HCT116 (cell line): ENCODE data around the gene ATAD3A. TPM values are rescaled to one million over a fixed set of nuclear protein-coding genes. Genes with fewer than 3 reads are reported as not detected.

Source experiments
- ATAC-seq: fragments of 200-7000 bp; cut with Tn5 transposase; 2 replicates; pipeline ENCODE4 v1.9.1; 2020; ENCODE audit warnings: mild to moderate bottlenecking, moderate library complexity
- BruUV-seq: library from RNA; stranded (reverse); fragments of 400-500 nt; replicated peaks from 2 replicates; lab custom pipeline; 2021; lab: Mats Ljungman, UMichigan
- CTCF ChIA-PET: fragments of 300-600 bp; sonication (Branson Sonifier 250); formaldehyde crosslinking; loops from one replicate; lab custom pipeline; 2021; ENCODE audit warnings: antibody characterized with exemption; lab: Charles Lee
- POLR2A ChIA-PET: fragments of 300-600, 350-600 bp; sonication (Branson Sonifier 250); formaldehyde crosslinking; loops from one replicate; lab custom pipeline; 2021; ENCODE audit warnings: antibody characterized with exemption; lab: Charles Lee
- RAD21 ChIA-PET, 2 experiments: fragments of 300-600 bp; sonication (Branson Sonifier 250); formaldehyde crosslinking; loops; one replicate each; lab custom pipeline; 2023; ENCODE audit warnings: low total read pairs in 2 of 2; ENCODE audit not compliant: uncharacterized antibody in 2 of 2, unreplicated experiment in 2 of 2, low non-redundant PET in 1 of 2; lab: Charles Lee
- DNase-seq: peaks from one replicate; pipeline ENCODE4 v3.0.0-alpha.2; 2010; ENCODE audit warnings: low read depth, low spot score
- H2AFZ ChIP-seq: fragments of 200-600 bp; shearing (Covaris generic), sonication (generic); 2 replicates; pipeline ENCODE4 v1.6.1; 2017; ENCODE audit warnings: low read depth, mixed run types, mixed read lengths, antibody characterized with exemption, low read length; ENCODE audit not compliant: poor library complexity, severe bottlenecking
- H3K27ac ChIP-seq: 2 replicates; pipeline ENCODE4 v1.5.1; 2012; ENCODE audit warnings: low read depth, low read length
- H3K27me3 ChIP-seq: fragments of 200-600 bp; sonication (generic); 2 replicates; pipeline ENCODE4 v1.6.1; 2016; ENCODE audit warnings: mixed run types, low read length, mixed read lengths; ENCODE audit not compliant: insufficient read depth
- H3K36me3 ChIP-seq, 2 experiments: fragments of 200-500 bp in 1 of 2; fragments of 200-600 bp in 1 of 2; sonication (Bioruptor generic) in 1 of 2; sonication (generic) in 1 of 2; 2 replicates each; pipeline versions ENCODE4 v1.5.1 to v1.6.1; 2014 to 2016; ENCODE audit warnings: low read length in 2 of 2, inconsistent platforms in 1 of 2, mixed read lengths in 1 of 2, mixed run types in 1 of 2; ENCODE audit not compliant: insufficient read depth in 2 of 2, control insufficient read depth in 1 of 2
- H3K4me1 ChIP-seq, 2 experiments: fragments of 200-600 bp in 1 of 2; sonication (generic) in 1 of 2; 2 replicates each; pipeline versions ENCODE4 v1.5.1 to v1.6.1; 2012 to 2017; ENCODE audit warnings: low read length in 2 of 2, inconsistent platforms in 1 of 2, mild to moderate bottlenecking in 1 of 2, mixed read lengths in 1 of 2, mixed run types in 1 of 2, moderate library complexity in 1 of 2; ENCODE audit not compliant: insufficient read depth in 2 of 2, control insufficient read depth in 1 of 2
- H3K4me2 ChIP-seq: fragments of 200-600 bp; sonication (generic); 2 replicates; pipeline ENCODE4 v1.6.1; 2017; ENCODE audit warnings: mixed run types, low read length, mixed read lengths
- H3K4me3 ChIP-seq, 2 experiments: fragments of 200-600 bp in 1 of 2; sonication (generic) in 1 of 2; replicated peaks in 1 of 2; 2 replicates each; pipeline ENCODE4 v1.5.1; 2011 to 2016; ENCODE audit warnings: low read length in 2 of 2, control low read depth in 1 of 2, low read depth in 1 of 2, mild to moderate bottlenecking in 1 of 2, mixed read lengths in 1 of 2, mixed run types in 1 of 2
- H3K79me2 ChIP-seq: fragments of 200-600 bp; sonication (generic); 2 replicates; pipeline ENCODE4 v1.6.1; 2017; ENCODE audit warnings: mild to moderate bottlenecking, mixed run types, low read length, moderate library complexity, mixed read lengths; ENCODE audit not compliant: insufficient read depth
- H3K9ac ChIP-seq: fragments of 200-600 bp; sonication (generic); 2 replicates; pipeline ENCODE4 v1.6.1; 2016; ENCODE audit warnings: low read length, mixed read lengths
- H3K9me2 ChIP-seq: fragments of 200-600 bp; sonication (generic), shearing (Covaris generic); 2 replicates; pipeline ENCODE4 v1.6.1; 2017; ENCODE audit warnings: mixed run types, mild to moderate bottlenecking, moderate library complexity; ENCODE audit not compliant: insufficient read depth
- H3K9me3 ChIP-seq, 2 experiments: fragments of 200-500 bp in 1 of 2; fragments of 200-600 bp in 1 of 2; sonication (Bioruptor generic) in 1 of 2; sonication (generic) in 1 of 2; 2 replicates each; pipeline ENCODE4 v1.6.1; 2014 to 2017; ENCODE audit warnings: low read length in 2 of 2, mixed read lengths in 2 of 2, inconsistent platforms in 1 of 2, low read depth in 1 of 2, mild to moderate bottlenecking in 1 of 2, mixed run types in 1 of 2, moderate library complexity in 1 of 2; ENCODE audit not compliant: control insufficient read depth in 1 of 2, insufficient read depth in 1 of 2
- H4K20me1 ChIP-seq: fragments of 200-600 bp; sonication (generic), shearing (Covaris generic); 2 replicates; pipeline ENCODE4 v1.6.1; 2017; ENCODE audit warnings: mixed run types, mild to moderate bottlenecking, moderate library complexity; ENCODE audit not compliant: insufficient read depth
- CBX3 ChIP-seq: IDR thresholded peaks from 2 replicates; pipeline ENCODE4 v1.6.1; 2012; ENCODE audit warnings: low read depth
- EGR1 ChIP-seq: IDR thresholded peaks from 2 replicates; pipeline ENCODE4 v1.6.1; 2012; ENCODE audit warnings: low read depth
- EZH2 ChIP-seq: fragments of 200-600 bp; sonication (generic); IDR thresholded peaks from 2 replicates; pipeline ENCODE4 v1.6.1; 2017; ENCODE audit warnings: antibody characterized with exemption, mixed run types
- SRF ChIP-seq: IDR thresholded peaks from 2 replicates; pipeline ENCODE4 v1.6.1; 2012; ENCODE audit warnings: low read depth
- intact Hi-C: fragments of 100-400 bp; cut with micrococcal nuclease; formaldehyde crosslinking; loops from 2 replicates; pipeline ENCODE4 v1.10.0; 2022
- total RNA-seq: library from RNA; stranded (reverse); gene quantifications from one replicate; pipeline ENCODE4 v1.2.1, GENCODE V29; 2021; ENCODE audit not compliant: unreplicated experiment
- TF ChIP-seq, protein P1 (sequence below): IDR thresholded peaks from 2 replicates; pipeline ENCODE4 v1.6.1; 2012; ENCODE audit warnings: low read depth
- TF ChIP-seq, protein P2 (sequence below): IDR thresholded peaks from 2 replicates; pipeline ENCODE4 v1.6.1; 2012
- TF ChIP-seq, protein P3 (sequence below), 3 experiments: fragments of 200-600 bp in 1 of 3; sonication (generic) in 1 of 3; IDR thresholded peaks in 2 of 3; conservative IDR thresholded peaks in 1 of 3; 2 replicates each; pipeline ENCODE4 v1.5.1; 2012 to 2017; ENCODE audit warnings: low read depth in 2 of 3, low read length in 2 of 3, antibody characterized with exemption in 1 of 3, borderline replicate concordance in 1 of 3, control low read depth in 1 of 3, mild to moderate bottlenecking in 1 of 3, mixed read lengths in 1 of 3, mixed run types in 1 of 3, moderate library complexity in 1 of 3; ENCODE audit not compliant: insufficient read depth in 1 of 3
- TF ChIP-seq, protein P4 (sequence below): IDR thresholded peaks from 2 replicates; pipeline ENCODE4 v1.6.1; 2011; ENCODE audit warnings: mild to moderate bottlenecking, low read length, moderate library complexity; ENCODE audit not compliant: insufficient replicate concordance; ENCODE audit errors: extremely low read depth

Gene ATAD3A
- total RNA-seq, 1 experiment from 2014 or later = 92.3 TPM

DNA sequence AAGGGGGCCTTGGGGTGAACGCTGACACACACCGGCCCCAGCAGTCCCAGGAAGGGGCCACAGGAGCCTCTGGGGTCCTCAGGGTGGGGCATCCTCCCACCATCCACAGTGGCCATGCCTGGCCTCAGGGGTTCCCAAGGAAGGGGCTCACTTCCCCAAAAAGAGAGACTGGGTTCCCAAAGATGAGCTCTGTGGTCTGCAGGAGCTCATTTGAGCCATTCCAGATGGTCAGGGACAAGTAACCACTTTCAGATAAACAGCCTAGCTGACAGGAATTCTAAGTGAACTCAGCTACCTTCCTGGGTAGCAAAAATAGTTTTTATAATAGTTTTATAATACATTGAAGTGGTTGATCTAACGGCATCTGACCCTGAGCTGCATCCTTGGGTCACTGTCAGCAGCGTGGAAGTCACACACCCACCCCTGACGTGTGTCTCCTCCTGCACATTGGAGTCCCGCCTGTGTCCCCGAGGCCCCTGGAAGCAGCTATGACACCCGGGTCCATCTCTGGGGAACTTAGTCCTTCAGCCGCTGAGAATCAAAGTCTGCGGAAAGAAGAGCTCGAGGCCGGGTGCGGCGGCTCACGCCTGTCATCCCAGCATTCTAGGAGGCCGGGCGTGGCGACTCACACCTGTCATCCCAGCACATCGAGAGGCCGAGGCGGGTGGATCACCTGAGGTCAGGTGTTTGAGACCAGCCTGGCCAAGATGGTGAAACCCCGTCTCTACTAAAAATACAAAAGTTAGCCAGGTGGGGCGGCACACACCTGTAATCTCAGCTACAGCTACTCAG is 34.2 kb downstream of the ATAD3A start (continued):
- TF ChIP-seq, protein P1, sequence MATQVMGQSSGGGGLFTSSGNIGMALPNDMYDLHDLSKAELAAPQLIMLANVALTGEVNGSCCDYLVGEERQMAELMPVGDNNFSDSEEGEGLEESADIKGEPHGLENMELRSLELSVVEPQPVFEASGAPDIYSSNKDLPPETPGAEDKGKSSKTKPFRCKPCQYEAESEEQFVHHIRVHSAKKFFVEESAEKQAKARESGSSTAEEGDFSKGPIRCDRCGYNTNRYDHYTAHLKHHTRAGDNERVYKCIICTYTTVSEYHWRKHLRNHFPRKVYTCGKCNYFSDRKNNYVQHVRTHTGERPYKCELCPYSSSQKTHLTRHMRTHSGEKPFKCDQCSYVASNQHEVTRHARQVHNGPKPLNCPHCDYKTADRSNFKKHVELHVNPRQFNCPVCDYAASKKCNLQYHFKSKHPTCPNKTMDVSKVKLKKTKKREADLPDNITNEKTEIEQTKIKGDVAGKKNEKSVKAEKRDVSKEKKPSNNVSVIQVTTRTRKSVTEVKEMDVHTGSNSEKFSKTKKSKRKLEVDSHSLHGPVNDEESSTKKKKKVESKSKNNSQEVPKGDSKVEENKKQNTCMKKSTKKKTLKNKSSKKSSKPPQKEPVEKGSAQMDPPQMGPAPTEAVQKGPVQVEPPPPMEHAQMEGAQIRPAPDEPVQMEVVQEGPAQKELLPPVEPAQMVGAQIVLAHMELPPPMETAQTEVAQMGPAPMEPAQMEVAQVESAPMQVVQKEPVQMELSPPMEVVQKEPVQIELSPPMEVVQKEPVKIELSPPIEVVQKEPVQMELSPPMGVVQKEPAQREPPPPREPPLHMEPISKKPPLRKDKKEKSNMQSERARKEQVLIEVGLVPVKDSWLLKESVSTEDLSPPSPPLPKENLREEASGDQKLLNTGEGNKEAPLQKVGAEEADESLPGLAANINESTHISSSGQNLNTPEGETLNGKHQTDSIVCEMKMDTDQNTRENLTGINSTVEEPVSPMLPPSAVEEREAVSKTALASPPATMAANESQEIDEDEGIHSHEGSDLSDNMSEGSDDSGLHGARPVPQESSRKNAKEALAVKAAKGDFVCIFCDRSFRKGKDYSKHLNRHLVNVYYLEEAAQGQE = no peak
- TF ChIP-seq, protein P2, sequence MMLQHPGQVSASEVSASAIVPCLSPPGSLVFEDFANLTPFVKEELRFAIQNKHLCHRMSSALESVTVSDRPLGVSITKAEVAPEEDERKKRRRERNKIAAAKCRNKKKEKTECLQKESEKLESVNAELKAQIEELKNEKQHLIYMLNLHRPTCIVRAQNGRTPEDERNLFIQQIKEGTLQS = no peak
- TF ChIP-seq, protein P3, sequence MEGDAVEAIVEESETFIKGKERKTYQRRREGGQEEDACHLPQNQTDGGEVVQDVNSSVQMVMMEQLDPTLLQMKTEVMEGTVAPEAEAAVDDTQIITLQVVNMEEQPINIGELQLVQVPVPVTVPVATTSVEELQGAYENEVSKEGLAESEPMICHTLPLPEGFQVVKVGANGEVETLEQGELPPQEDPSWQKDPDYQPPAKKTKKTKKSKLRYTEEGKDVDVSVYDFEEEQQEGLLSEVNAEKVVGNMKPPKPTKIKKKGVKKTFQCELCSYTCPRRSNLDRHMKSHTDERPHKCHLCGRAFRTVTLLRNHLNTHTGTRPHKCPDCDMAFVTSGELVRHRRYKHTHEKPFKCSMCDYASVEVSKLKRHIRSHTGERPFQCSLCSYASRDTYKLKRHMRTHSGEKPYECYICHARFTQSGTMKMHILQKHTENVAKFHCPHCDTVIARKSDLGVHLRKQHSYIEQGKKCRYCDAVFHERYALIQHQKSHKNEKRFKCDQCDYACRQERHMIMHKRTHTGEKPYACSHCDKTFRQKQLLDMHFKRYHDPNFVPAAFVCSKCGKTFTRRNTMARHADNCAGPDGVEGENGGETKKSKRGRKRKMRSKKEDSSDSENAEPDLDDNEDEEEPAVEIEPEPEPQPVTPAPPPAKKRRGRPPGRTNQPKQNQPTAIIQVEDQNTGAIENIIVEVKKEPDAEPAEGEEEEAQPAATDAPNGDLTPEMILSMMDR (IDR thresholded peaks at IDR 0.05 in 2 of 3, conservative IDR thresholded peaks at IDR 0.05 in 1 of 3; ENCODE audit: borderline replicate concordance in 1 of 3, insufficient read depth in 1 of 3, low read depth in 2 of 3, low read length in 2 of 3) = no peak
- TF ChIP-seq, all 23 proteins: peak for 0

DNA sequence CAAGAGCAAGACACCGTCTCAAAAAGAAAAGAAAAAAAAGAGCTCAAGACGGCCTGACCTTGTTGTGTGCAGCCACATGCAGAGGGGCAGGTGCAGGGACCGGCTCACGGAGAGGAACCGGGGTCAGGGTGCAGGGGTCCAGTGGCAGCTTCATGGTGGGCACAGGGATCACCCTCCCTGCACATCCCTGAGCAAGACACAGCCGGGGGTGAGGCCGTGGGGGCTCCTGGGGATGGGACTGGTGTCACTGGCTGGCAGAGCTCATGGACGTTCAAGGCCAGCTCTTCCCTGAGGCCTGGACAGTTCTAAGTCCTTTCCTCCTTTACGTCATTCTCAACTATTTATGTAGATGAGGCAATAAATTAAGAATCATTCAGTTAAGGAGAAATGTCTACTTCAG is 35.0 kb downstream of the ATAD3A start:
- H3K4me3 ChIP-seq = no peak overlapping the region
- H3K4me2 ChIP-seq = no peak overlapping the region
- no peak overlapping the region for H2AFZ ChIP-seq
- H3K79me2 ChIP-seq = peaks cover 24% of the 10 kb centered on the region; the same call in 1 of the 2 replicates
- no peaks in the 10 kb centered on the region for H3K9me2 ChIP-seq
- ChIA-PET CTCF (no interaction called here), POLR2A (interaction anchor here (0.7 kb wide), 1 partner anchor 69 kb away, joined by 6 read pairs; the partner anchor contains the start of gene MIB2), RAD21 (interaction anchor here in 1 of 2 experiments (0.7 kb wide), 1 partner anchor 153 kb away, joined by 5 read pairs; no protein-coding TSS in a partner anchor)
- no peaks in the 10 kb centered on the region for H4K20me1 ChIP-seq
- intact Hi-C loops = no loop called here
- H3K9ac ChIP-seq = no peak overlapping the region
- H3K27me3 ChIP-seq = no peaks in the 10 kb centered on the region
- H3K4me1 ChIP-seq = no peaks in the 10 kb centered on the region
- DNase-seq (no peak), ATAC-seq (no peak)
- no peak overlapping the region for H3K27ac ChIP-seq
- TF ChIP-seq, protein P4, sequence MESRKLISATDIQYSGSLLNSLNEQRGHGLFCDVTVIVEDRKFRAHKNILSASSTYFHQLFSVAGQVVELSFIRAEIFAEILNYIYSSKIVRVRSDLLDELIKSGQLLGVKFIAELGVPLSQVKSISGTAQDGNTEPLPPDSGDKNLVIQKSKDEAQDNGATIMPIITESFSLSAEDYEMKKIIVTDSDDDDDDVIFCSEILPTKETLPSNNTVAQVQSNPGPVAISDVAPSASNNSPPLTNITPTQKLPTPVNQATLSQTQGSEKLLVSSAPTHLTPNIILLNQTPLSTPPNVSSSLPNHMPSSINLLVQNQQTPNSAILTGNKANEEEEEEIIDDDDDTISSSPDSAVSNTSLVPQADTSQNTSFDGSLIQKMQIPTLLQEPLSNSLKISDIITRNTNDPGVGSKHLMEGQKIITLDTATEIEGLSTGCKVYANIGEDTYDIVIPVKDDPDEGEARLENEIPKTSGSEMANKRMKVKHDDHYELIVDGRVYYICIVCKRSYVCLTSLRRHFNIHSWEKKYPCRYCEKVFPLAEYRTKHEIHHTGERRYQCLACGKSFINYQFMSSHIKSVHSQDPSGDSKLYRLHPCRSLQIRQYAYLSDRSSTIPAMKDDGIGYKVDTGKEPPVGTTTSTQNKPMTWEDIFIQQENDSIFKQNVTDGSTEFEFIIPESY = no peak
- no peak for TF ChIP-seq EGR1
- TF ChIP-seq CBX3 = no peak
- no peak for TF ChIP-seq EZH2
- TF ChIP-seq, protein P1 = no peak
- TF ChIP-seq, protein P2 = no peak
- TF ChIP-seq SRF = no peak
- TF ChIP-seq, all 23 proteins: peak for 0
- BruUV-seq = no TSS peak
- H3K9me3 ChIP-seq = no peaks in the 10 kb centered on the region
- peaks cover 0 to 2% of the 10 kb centered on the region in 2 experiments; a peak in 1 of 4 replicates for H3K36me3 ChIP-seq
